B cell (primary cell): ENCODE results near the gene SPTAN1. TPM values are rescaled to one million over a fixed set of nuclear protein-coding genes. Genes with fewer than 3 reads are reported as not detected.

Experiments used
- ATAC-seq: fragments of 200-7000 bp; cut with Tn5 transposase; one replicate; pipeline ENCODE4 v1.10.0; 2021; ENCODE audit warnings: low read depth, mild to moderate bottlenecking, moderate number of reproducible peaks, moderate library complexity
- CTCF ChIA-PET: fragments of 350-600 bp; sonication (Branson Sonifier 250); formaldehyde crosslinking; loops from one replicate; lab custom pipeline; 2021; ENCODE audit warnings: antibody characterized with exemption, inconsistent platforms; lab: Charles Lee
- POLR2A ChIA-PET: fragments of 350-600 bp; sonication (Branson Sonifier 250); formaldehyde crosslinking; loops from one replicate; lab custom pipeline; 2021; ENCODE audit warnings: antibody characterized with exemption; lab: Charles Lee
- DNase-seq: peaks from one replicate; pipeline ENCODE4 v3.0.0; 2013
- H2AFZ ChIP-seq: 2 replicates; pipeline ENCODE4 v1.6.1; 2012; ENCODE audit warnings: mild to moderate bottlenecking, low read depth, low read length; ENCODE audit not compliant: insufficient read depth, poor library complexity, severe bottlenecking
- H3K27ac ChIP-seq, 2 donors: 1 replicate in 1 of 2; 2 replicates in 1 of 2; pipeline ENCODE4 v1.5.1; 2012 to 2013; ENCODE audit warnings: low read length in 2 of 2, mild to moderate bottlenecking in 2 of 2, moderate library complexity in 1 of 2
- H3K27me3 ChIP-seq, 4 experiments: fragments of 200-600 bp in 1 of 4; sonication (generic) in 1 of 4; replicated peaks in 1 of 4; 1 replicate in 2 of 4; 2 replicates in 2 of 4; pipeline versions ENCODE4 v1.6.1 to v1.7.0; 2013 to 2016; ENCODE audit warnings: low read length in 3 of 4, mild to moderate bottlenecking in 2 of 4, mixed read lengths in 1 of 4, moderate library complexity in 1 of 4; ENCODE audit not compliant: insufficient read depth in 4 of 4, control insufficient read depth in 3 of 4; ENCODE audit errors: control extremely low read depth in 1 of 4
- H3K36me3 ChIP-seq, 2 experiments: replicated peaks in 1 of 2; 1 replicate in 1 of 2; 2 replicates in 1 of 2; pipeline versions ENCODE4 v1.6.1 to v1.7.1; 2013; ENCODE audit warnings: low read length in 1 of 2; ENCODE audit not compliant: insufficient read depth in 2 of 2, control insufficient read depth in 1 of 2; ENCODE audit errors: control extremely low read depth in 1 of 2, extremely low read depth in 1 of 2
- H3K4me1 ChIP-seq, 2 donors: fragments of 200-600 bp in 1 of 2; sonication (generic) in 1 of 2; 1 replicate in 1 of 2; 2 replicates in 1 of 2; pipeline versions ENCODE4 v1.5.1 to v1.6.1; 2013 to 2017; ENCODE audit warnings: low read length in 2 of 2; ENCODE audit not compliant: control insufficient read depth in 2 of 2, insufficient read depth in 2 of 2
- H3K4me2 ChIP-seq: replicated peaks from 2 replicates; pipeline ENCODE3; 2012; ENCODE audit warnings: mild to moderate bottlenecking, low read depth, low read length; ENCODE audit not compliant: poor library complexity, severe bottlenecking
- H3K4me3 ChIP-seq, 5 experiments: fragments of 200-600 bp in 1 of 5; sonication (generic) in 1 of 5; 1 replicate in 3 of 5; 2 replicates in 2 of 5; pipeline versions ENCODE4 v1.5.1 to v1.7.0; 2011 to 2016; ENCODE audit warnings: low read length in 4 of 5, mild to moderate bottlenecking in 4 of 5, low read depth in 2 of 5, control low read depth in 1 of 5, moderate library complexity in 1 of 5; ENCODE audit not compliant: insufficient read depth in 1 of 5; ENCODE audit errors: control extremely low read depth in 1 of 5, extremely low read depth in 1 of 5
- H3K79me2 ChIP-seq: fragments of 200-600 bp; sonication (generic); one replicate; pipeline ENCODE4 v1.6.0; 2016; ENCODE audit warnings: low read length; ENCODE audit not compliant: control insufficient read depth, insufficient read depth
- H3K9ac ChIP-seq: fragments of 200-600 bp; sonication (generic); 2 replicates; pipeline ENCODE4 v1.6.1; 2017; ENCODE audit warnings: mild to moderate bottlenecking, low read length, moderate library complexity
- H3K9me3 ChIP-seq, 3 donors: one replicate each; pipeline versions ENCODE4 v1.6.1 to v1.7.1; 2013; ENCODE audit warnings: low read length in 2 of 3; ENCODE audit not compliant: control insufficient read depth in 2 of 3, insufficient read depth in 1 of 3; ENCODE audit errors: control extremely low read depth in 1 of 3
- H4K20me1 ChIP-seq: 2 replicates; pipeline ENCODE4 v1.6.0; 2012; ENCODE audit warnings: mild to moderate bottlenecking, low read length; ENCODE audit not compliant: insufficient read depth, control insufficient read depth, poor library complexity, severe bottlenecking
- H3K27ac Mint-ChIP-seq: one replicate; pipeline ENCODE4 v1.8.0; 2021; ENCODE audit warnings: mixed read lengths
- H3K27me3 Mint-ChIP-seq: one replicate; pipeline ENCODE4 v1.8.0; 2021; ENCODE audit warnings: mixed read lengths
- H3K4me1 Mint-ChIP-seq: one replicate; pipeline ENCODE4 v1.8.0; 2021; ENCODE audit warnings: mixed read lengths
- H3K4me3 Mint-ChIP-seq: one replicate; pipeline ENCODE4 v1.8.0; 2021; ENCODE audit warnings: mixed read lengths
- H3K9me3 Mint-ChIP-seq: one replicate; pipeline ENCODE4 v1.8.0; 2022; ENCODE audit warnings: mixed read lengths; ENCODE audit not compliant: insufficient read depth
- CTCF ChIP-seq: fragments of 200-600 bp; IDR thresholded peaks from one replicate; pipeline ENCODE4 v1.8.0; 2022; ENCODE audit warnings: antibody characterized with exemption, mild to moderate bottlenecking
- EZH2 ChIP-seq: IDR thresholded peaks from 2 replicates; pipeline ENCODE4 v1.6.1; 2012; ENCODE audit warnings: borderline replicate concordance, low read depth, mild to moderate bottlenecking, moderate library complexity, low read length; ENCODE audit not compliant: insufficient read depth, poor library complexity, severe bottlenecking
- WGBS: methylation state at CpG from one replicate; pipeline ENCODE4 v1.1.5; 2013; ENCODE audit warnings: missing lambda C conversion rate; ENCODE audit not compliant: insufficient coverage; 5-methylcytosine and 5-hydroxymethylcytosine counted together
- intact Hi-C: fragments of 100-400 bp; cut with micrococcal nuclease; formaldehyde crosslinking; loops from one replicate; pipeline ENCODE4 v1.10.0; 2022
- polyA plus RNA-seq: library from polyadenylated mRNA; depleted of rRNA; stranded (reverse); fragments of >200 nt; gene quantifications from 2 replicates; pipeline ENCODE4 v1.2.3, GENCODE V29; 2012
- total RNA-seq, 2 donors: library from RNA; stranded (reverse); fragments of 120-200 nt in 1 of 2; gene quantifications; 1 replicate in 1 of 2; 2 replicates in 1 of 2; pipeline versions ENCODE4 v1.2.3 to v1.2.4, GENCODE V29; 2013 to 2022

The SPTAN1 gene
- total and polyA plus RNA-seq, 2 donors (not counting 1 experiment from before 2014, with no cell fraction given) = 129 to 351 TPM

DNA sequence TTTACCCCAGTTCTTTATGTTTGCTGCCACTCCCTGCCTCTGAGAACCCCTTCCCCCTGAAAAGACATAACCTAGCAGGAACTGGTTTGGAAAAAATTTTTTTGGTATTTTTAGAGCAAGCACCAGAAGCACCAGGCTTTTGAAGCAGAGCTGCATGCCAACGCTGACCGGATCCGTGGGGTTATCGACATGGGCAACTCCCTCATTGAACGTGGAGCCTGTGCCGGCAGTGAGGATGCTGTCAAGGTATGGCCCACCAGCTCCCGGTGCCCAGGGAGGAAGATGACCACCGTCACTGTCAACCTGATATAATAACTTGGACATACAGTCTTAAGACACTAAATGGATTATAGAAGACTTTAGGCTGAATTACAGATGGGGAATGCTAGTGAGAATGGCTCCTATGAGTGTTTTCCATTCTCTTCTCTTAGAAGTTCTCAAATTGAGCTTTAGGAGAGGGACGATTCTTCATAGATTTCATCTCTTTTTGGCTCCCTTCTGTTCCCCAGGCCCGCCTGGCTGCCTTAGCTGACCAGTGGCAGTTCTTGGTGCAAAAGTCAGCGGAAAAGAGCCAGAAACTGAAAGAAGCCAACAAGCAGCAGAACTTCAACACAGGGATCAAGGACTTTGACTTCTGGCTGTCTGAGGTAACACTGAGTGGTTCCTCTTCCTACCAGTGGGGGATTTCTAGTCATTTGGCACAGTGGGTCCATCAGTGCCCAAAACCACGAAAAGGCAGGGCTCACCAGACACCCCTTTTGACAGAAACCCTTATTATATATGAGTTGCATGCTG lies 59.4 kb downstream of the SPTAN1 start:
- no peaks in the 10 kb centered on the region for H3K9me3 ChIP-seq

More for the DNA sequence above, 59.4 kb downstream of the SPTAN1 start:
- DNase-seq (no peak), ATAC-seq (no peak)
- ChIA-PET CTCF (interaction anchor here (1.1 kb wide), 1 partner anchor 18 kb away, joined by 3 read pairs; no protein-coding TSS in a partner anchor), POLR2A (no interaction called here)
- 98% methylated on average over 9 of the region's 12 CpGs for WGBS
- H3K27me3 Mint-ChIP-seq = no peaks in the 10 kb centered on the region
- Histone ChIP-seq H3K4me3 (no peak overlapping the region), H3K79me2 (no peaks in the 10 kb centered on the region), H3K36me3 (peaks cover 18 to 90% of the 10 kb centered on the region in 2 experiments), H2AFZ (no peak overlapping the region), H3K4me1 (no peaks in the 10 kb centered on the region), H4K20me1 (no peaks in the 10 kb centered on the region), H3K9ac (no peak overlapping the region), H3K4me2 (no peak overlapping the region), H3K27me3 (no peaks in the 10 kb centered on the region), H3K27ac (no peak overlapping the region)
- H3K4me1 Mint-ChIP-seq = no peaks in the 10 kb centered on the region
- intact Hi-C loops = no loop called here
- H3K4me3 Mint-ChIP-seq = no peak overlapping the region
- TF ChIP-seq CTCF = no peak
- TF ChIP-seq EZH2 = no peak
- H3K27ac Mint-ChIP-seq = no peak overlapping the region
- no peaks in the 10 kb centered on the region for H3K9me3 Mint-ChIP-seq
